Transverse colon (tissue), 4 donors: Measurements from ENCODE around the gene SLC30A3.

Source experiments
- POLR2A ChIP-seq: fragments of 450-650 bp; IDR thresholded peaks from one replicate; pipeline ENCODE4 v1.6.1; 2016; ENCODE audit warnings: antibody characterized with exemption, mild to moderate bottlenecking, moderate library complexity
- POLR2AphosphoS5 ChIP-seq, 3 donors: sonication (generic); formaldehyde crosslinking; IDR thresholded peaks; one replicate each; pipeline ENCODE4 v1.6.1; 2016; ENCODE audit warnings: antibody characterized with exemption in 3 of 3
- TF ChIP-seq, protein P1 (sequence below), 5 experiments: fragments of 200-600 bp in 3 of 5; fragments of 450-650 bp in 2 of 5; sonication (generic) in 3 of 5; IDR thresholded peaks; 1 replicate in 2 of 5; 2 replicates in 3 of 5; pipeline ENCODE4 v1.5.1; 2016 to 2017; ENCODE audit warnings: antibody characterized with exemption in 5 of 5, inconsistent platforms in 3 of 5, mild to moderate bottlenecking in 2 of 5, moderate library complexity in 1 of 5

DNA sequence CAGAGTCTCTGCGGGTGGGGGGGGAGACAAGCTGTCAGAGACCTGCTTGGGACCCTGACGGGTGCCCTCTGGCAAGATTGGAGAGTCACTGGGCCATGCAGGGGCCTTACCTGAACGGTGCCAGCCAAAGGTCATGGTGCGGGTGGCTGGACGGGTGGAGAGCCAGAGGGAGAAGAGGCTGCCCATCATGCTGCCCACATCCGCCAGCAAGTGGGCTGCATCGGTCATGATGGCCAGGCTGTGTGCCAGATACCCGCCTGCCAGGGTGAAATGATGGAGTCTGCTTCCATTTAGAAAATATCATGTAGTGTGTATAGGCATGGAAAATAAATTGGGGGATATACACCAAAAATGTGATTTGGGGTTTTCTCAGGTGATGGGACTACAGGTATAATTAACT lies 4.8 kb downstream of the SLC30A3 start:
- TF ChIP-seq, protein P1, sequence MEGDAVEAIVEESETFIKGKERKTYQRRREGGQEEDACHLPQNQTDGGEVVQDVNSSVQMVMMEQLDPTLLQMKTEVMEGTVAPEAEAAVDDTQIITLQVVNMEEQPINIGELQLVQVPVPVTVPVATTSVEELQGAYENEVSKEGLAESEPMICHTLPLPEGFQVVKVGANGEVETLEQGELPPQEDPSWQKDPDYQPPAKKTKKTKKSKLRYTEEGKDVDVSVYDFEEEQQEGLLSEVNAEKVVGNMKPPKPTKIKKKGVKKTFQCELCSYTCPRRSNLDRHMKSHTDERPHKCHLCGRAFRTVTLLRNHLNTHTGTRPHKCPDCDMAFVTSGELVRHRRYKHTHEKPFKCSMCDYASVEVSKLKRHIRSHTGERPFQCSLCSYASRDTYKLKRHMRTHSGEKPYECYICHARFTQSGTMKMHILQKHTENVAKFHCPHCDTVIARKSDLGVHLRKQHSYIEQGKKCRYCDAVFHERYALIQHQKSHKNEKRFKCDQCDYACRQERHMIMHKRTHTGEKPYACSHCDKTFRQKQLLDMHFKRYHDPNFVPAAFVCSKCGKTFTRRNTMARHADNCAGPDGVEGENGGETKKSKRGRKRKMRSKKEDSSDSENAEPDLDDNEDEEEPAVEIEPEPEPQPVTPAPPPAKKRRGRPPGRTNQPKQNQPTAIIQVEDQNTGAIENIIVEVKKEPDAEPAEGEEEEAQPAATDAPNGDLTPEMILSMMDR (IDR thresholded peaks at IDR 0.05), result no peak
- TF ChIP-seq POLR2AphosphoS5 (IDR thresholded peaks at IDR 0.05), result no peak
- no peak for TF ChIP-seq POLR2A
